Measurements from ENCODE around the gene ZNF133. TPM values are rescaled to one million over a fixed set of nuclear protein-coding genes. Genes with fewer than 3 reads are reported as not detected.

The ZNF133 gene
- total and polyA plus RNA-seq, 2 of the 13 experiments (the other 11 are each of a cell fraction or from before 2014, with no cell fraction given), result 23.5 to 26.7 TPM

GRCh38 chr20:18288749-18289267, 481 bp downstream of the ZNF133 start (continued):
- TF ChIP-seq MIER2 (CRISPR knock-in tag; IDR thresholded peaks at IDR 0.05), result no peak
- TF ChIP-seq ZNF451 (CRISPR knock-in tag; IDR thresholded peaks at IDR 0.05), result no peak; the same call in 1 of the 2 replicates
- TF ChIP-seq ZMYM3 (CRISPR knock-in tag; IDR thresholded peaks at IDR 0.05), result no peak
- TF ChIP-seq SMAD1 (CRISPR knock-in tag; IDR thresholded peaks at IDR 0.05; ENCODE audit: borderline replicate concordance, low read depth), result no peak
- no peak for TF ChIP-seq ZBTB33 (CRISPR knock-in tag; IDR thresholded peaks at IDR 0.05)
- no peak for TF ChIP-seq ISX (CRISPR knock-in tag; conservative IDR thresholded peaks at IDR 0.05)
- TF ChIP-seq ZBTB38 (CRISPR knock-in tag; IDR thresholded peaks at IDR 0.05), result 0 out of 2 replicates have a peak, but pooled peaks have one; percentile 13
- no peak for TF ChIP-seq KLF11 (CRISPR knock-in tag; IDR thresholded peaks at IDR 0.05)
- TF ChIP-seq TRIM22 (IDR thresholded peaks at IDR 0.05), result no peak
- no peak for TF ChIP-seq KLF15 (CRISPR knock-in tag; IDR thresholded peaks at IDR 0.05; ENCODE audit: borderline replicate concordance)
- no peak for TF ChIP-seq ZNF709 (CRISPR knock-in tag; IDR thresholded peaks at IDR 0.05)
- TF ChIP-seq NFYB (CRISPR knock-in tag; IDR thresholded peaks at IDR 0.05), result no peak
- no peak for TF ChIP-seq ZNF770 (CRISPR knock-in tag; IDR thresholded peaks at IDR 0.05)
- TF ChIP-seq SUZ12 (IDR thresholded peaks at IDR 0.05; ENCODE audit: low read depth, low read length), result no peak
- no peak for TF ChIP-seq ZNF607 (CRISPR knock-in tag; IDR thresholded peaks at IDR 0.05; ENCODE audit: borderline replicate concordance)
- TF ChIP-seq ZNF432 (CRISPR knock-in tag; IDR thresholded peaks at IDR 0.05; ENCODE audit: borderline replicate concordance), result 0 out of 2 replicates have a peak, but pooled peaks have one; percentile 15
- TF ChIP-seq POLR2A (IDR thresholded peaks at IDR 0.05; ENCODE audit: insufficient read depth in 1 of 2, low read depth in 2 of 2, low read length in 2 of 2), result no peak
- TF ChIP-seq ZNF264 (CRISPR knock-in tag; IDR thresholded peaks at IDR 0.05), result no peak
- no peak for TF ChIP-seq ZNF841 (CRISPR knock-in tag; IDR thresholded peaks at IDR 0.05; ENCODE audit: borderline replicate concordance)
- no peak for TF ChIP-seq ZNF280B (CRISPR knock-in tag; IDR thresholded peaks at IDR 0.05; ENCODE audit: borderline replicate concordance)
- no peak for TF ChIP-seq TRIM24 (CRISPR knock-in tag; IDR thresholded peaks at IDR 0.05)
- TF ChIP-seq TMF1 (CRISPR knock-in tag; IDR thresholded peaks at IDR 0.05; ENCODE audit: low read depth), result no peak
